CD4-positive, alpha-beta memory T cell (primary cell): ENCODE data around the gene SLC16A1. TPM values are rescaled to one million over a fixed set of nuclear protein-coding genes. Genes with fewer than 3 reads are reported as not detected.
"Not testable (repeated sequence)": the region's sequence is repeated elsewhere in the genome, so short reads cannot be mapped to it uniquely, and the experiment has no call there.

Experiments used
- CTCF ChIA-PET: fragments of 350-600 bp; sonication (Branson Sonifier 250); formaldehyde crosslinking; loops from one replicate; lab custom pipeline; 2021; ENCODE audit warnings: inconsistent platforms; ENCODE audit not compliant: partially characterized antibody; lab: Charles Lee
- POLR2A ChIA-PET: fragments of 350-600 bp; sonication (Branson Sonifier 250); formaldehyde crosslinking; loops from one replicate; lab custom pipeline; 2021; ENCODE audit not compliant: partially characterized antibody; lab: Charles Lee
- DNase-seq, 5 donors: peaks; one replicate each; pipeline versions ENCODE4 v3.0.0 to v3.0.0-alpha.2; 2020 to 2022; ENCODE audit warnings: mixed read lengths in 1 of 5
- H3K27ac ChIP-seq: one replicate; pipeline ENCODE4 v1.7.0; 2013; ENCODE audit warnings: low read depth, low read length
- H3K27me3 ChIP-seq: 2 replicates; pipeline ENCODE4 v1.7.0; 2013; ENCODE audit warnings: mild to moderate bottlenecking, low read length, moderate library complexity; ENCODE audit not compliant: insufficient read depth
- H3K36me3 ChIP-seq: 2 replicates; pipeline ENCODE4 v1.7.0; 2013; ENCODE audit warnings: mild to moderate bottlenecking, low read length, moderate library complexity; ENCODE audit not compliant: insufficient read depth
- H3K4me1 ChIP-seq: 2 replicates; pipeline ENCODE4 v1.7.0; 2013; ENCODE audit warnings: mild to moderate bottlenecking, low read length, moderate library complexity; ENCODE audit not compliant: insufficient read depth
- H3K4me3 ChIP-seq, 2 donors: one replicate each; pipeline ENCODE4 v1.7.0; 2013; ENCODE audit warnings: low read length in 2 of 2, mild to moderate bottlenecking in 1 of 2
- H3K9me3 ChIP-seq, 2 donors: one replicate each; pipeline ENCODE4 v1.7.0; 2013; ENCODE audit warnings: low read length in 2 of 2, control low read depth in 1 of 2; ENCODE audit not compliant: control insufficient read depth in 1 of 2
- H3K27ac Mint-ChIP-seq, 7 donors: one replicate each; pipeline ENCODE4 v1.8.0; 2020 to 2021; ENCODE audit warnings: mixed read lengths in 7 of 7, mild to moderate bottlenecking in 6 of 7, inconsistent platforms in 3 of 7, moderate library complexity in 3 of 7
- H3K27me3 Mint-ChIP-seq, 2 donors: one replicate each; pipeline ENCODE4 v1.8.0; 2020 to 2021; ENCODE audit warnings: mixed read lengths in 2 of 2
- H3K36me3 Mint-ChIP-seq, 2 donors: one replicate each; pipeline ENCODE4 v1.8.0; 2020 to 2021; ENCODE audit warnings: mixed read lengths in 2 of 2, inconsistent platforms in 1 of 2, mild to moderate bottlenecking in 1 of 2
- H3K4me1 Mint-ChIP-seq, 4 donors: one replicate each; pipeline ENCODE4 v1.8.0; 2020 to 2021; ENCODE audit warnings: mixed read lengths in 4 of 4, mild to moderate bottlenecking in 1 of 4
- H3K4me3 Mint-ChIP-seq, 8 donors: one replicate each; pipeline ENCODE4 v1.8.0; 2020 to 2021; ENCODE audit warnings: mixed read lengths in 8 of 8, mild to moderate bottlenecking in 7 of 8, moderate library complexity in 6 of 8, inconsistent platforms in 3 of 8
- H3K9me3 Mint-ChIP-seq, 8 donors: one replicate each; pipeline ENCODE4 v1.8.0; 2020 to 2021; ENCODE audit warnings: mixed read lengths in 8 of 8, mild to moderate bottlenecking in 5 of 8, inconsistent platforms in 3 of 8, moderate library complexity in 1 of 8
- intact Hi-C: fragments of 100-400 bp; cut with micrococcal nuclease; formaldehyde crosslinking; loops from one replicate; pipeline ENCODE4 v1.15.1; 2023
- polyA plus RNA-seq, 2 donors: library from polyadenylated mRNA; unstranded; fragments of 300-500 nt; fragmentation: Illumina TruSeq; gene quantifications; one replicate each; pipeline ENCODE4 v1.2.3, GENCODE V29; 2021
- total RNA-seq, 2 experiments: library from RNA; stranded (reverse); gene quantifications; one replicate each; pipeline ENCODE4 v1.2.3, GENCODE V29; 2021

Gene SLC16A1
- total and polyA plus RNA-seq, 4 experiments from 2014 or later: 9.7 to 14.8 (median 11.3) TPM

GRCh38 chr1:112887599-112888283 lies 68.3 kb downstream of the SLC16A1 start:
- DNase-seq: no peak
- CTCF ChIA-PET: no interaction called here
- H3K9me3 Mint-ChIP-seq: peaks cover 0 to 4% (median 0%) of the 10 kb centered on the region in 8 donors
- POLR2A ChIA-PET: no interaction called here
- Histone ChIP-seq H3K4me1 (no peaks in the 10 kb centered on the region), H3K9me3 (no peaks in the 10 kb centered on the region), H3K27ac (no peak overlapping the region), H3K4me3 (no peak overlapping the region), H3K36me3 (no peaks in the 10 kb centered on the region), H3K27me3 (no peaks in the 10 kb centered on the region)
- no peaks in the 10 kb centered on the region for H3K27me3 Mint-ChIP-seq
- intact Hi-C loops: no loop called here
- no peaks in the 10 kb centered on the region for H3K36me3 Mint-ChIP-seq
- H3K27ac Mint-ChIP-seq: no peak overlapping the region
- H3K4me3 Mint-ChIP-seq: no peak overlapping the region
- H3K4me1 Mint-ChIP-seq: no peaks in the 10 kb centered on the region

- H3K4me3 Mint-ChIP-seq, H3K27ac Mint-ChIP-seq, H3K4me1 Mint-ChIP-seq, POLR2A ChIA-PET, CTCF ChIA-PET, H3K4me3 ChIP-seq, DNase-seq, H3K36me3 Mint-ChIP-seq, H3K9me3 Mint-ChIP-seq, H3K9me3 ChIP-seq, H3K36me3 ChIP-seq, H3K27me3 Mint-ChIP-seq, intact Hi-C loops, H3K27me3 ChIP-seq, H3K27ac ChIP-seq, H3K4me1 ChIP-seq: not testable (repeated sequence)
These were observed 71.0 kb downstream of the SLC16A1 start for GRCh38 chr1:112884996-112885395.

- Histone ChIP-seq H3K4me1 (no peaks in the 10 kb centered on the region), H3K27me3 (no peaks in the 10 kb centered on the region), H3K36me3 (no peaks in the 10 kb centered on the region), H3K27ac (no peak overlapping the region), H3K9me3 (no peaks in the 10 kb centered on the region), H3K4me3 (no peak overlapping the region)
- Mint-ChIP-seq H3K27ac (no peak overlapping the region), H3K9me3 (peaks cover 0 to 3% (median 0%) of the 10 kb centered on the region in 8 donors), H3K36me3 (no peaks in the 10 kb centered on the region), H3K4me3 (no peak overlapping the region), H3K4me1 (no peaks in the 10 kb centered on the region), H3K27me3 (peaks cover 1 to 2% of the 10 kb centered on the region in 2 donors)
- CTCF ChIA-PET: interaction anchor here (1.0 to 6.4 kb wide), 9 partner anchors 8 to 190 kb away, joined by 3 to 97 read pairs (median 5); partner anchors contain the start of genes LRIG2, PPM1J and SLC16A1
- POLR2A ChIA-PET: no interaction called here
- intact Hi-C loops: no loop called here
- no peak for DNase-seq
These were observed 73.7 kb downstream of the SLC16A1 start for GRCh38 chr1:112882271-112882744.

GRCh38 chr1:112881742-112882127 lies 74.3 kb downstream of the SLC16A1 start:
- intact Hi-C loops: loop anchor here (1.0 to 2.0 kb wide), 4 partner anchors 74 to 191 kb away; partner anchors contain the start of gene LRIG2
- H3K27ac ChIP-seq: no peak overlapping the region
- POLR2A ChIA-PET: no interaction called here
- no peak overlapping the region for H3K4me3 ChIP-seq
- no peaks in the 10 kb centered on the region for H3K4me1 Mint-ChIP-seq
- no peaks in the 10 kb centered on the region for H3K4me1 ChIP-seq
- CTCF ChIA-PET: interaction anchor here (1.0 to 6.4 kb wide), 9 partner anchors 8 to 191 kb away, joined by 3 to 97 read pairs (median 6); partner anchors contain the start of genes LRIG2 and PPM1J
- no peaks in the 10 kb centered on the region for H3K9me3 ChIP-seq
- no peaks in the 10 kb centered on the region for H3K27me3 ChIP-seq
- DNase-seq: no peak
- H3K36me3 ChIP-seq: no peaks in the 10 kb centered on the region
- H3K27ac Mint-ChIP-seq: no peak overlapping the region
- peaks cover 1 to 2% of the 10 kb centered on the region in 2 donors for H3K27me3 Mint-ChIP-seq
- no peak overlapping the region for H3K4me3 Mint-ChIP-seq
- peaks cover 0 to 3% (median 0%) of the 10 kb centered on the region in 8 donors for H3K9me3 Mint-ChIP-seq
- H3K36me3 Mint-ChIP-seq: no peaks in the 10 kb centered on the region

- Mint-ChIP-seq H3K27ac (peak overlapping the region in 1 of 7 donors; percentile 36), H3K4me1 (no peaks in the 10 kb centered on the region), H3K9me3 (peaks cover 0 to 3% (median 0%) of the 10 kb centered on the region in 8 donors), H3K4me3 (no peak overlapping the region), H3K36me3 (no peaks in the 10 kb centered on the region), H3K27me3 (peaks cover 2 to 3% of the 10 kb centered on the region in 2 donors)
- DNase-seq: no peak
- H3K4me3 ChIP-seq: no peak overlapping the region
- no peaks in the 10 kb centered on the region for H3K27me3 ChIP-seq
- ChIA-PET CTCF (interaction anchor here (1.0 to 6.4 kb wide), 9 partner anchors 9 to 219 kb away, joined by 3 to 97 read pairs (median 8); partner anchors contain the start of genes LRIG2, PPM1J and SLC16A1), POLR2A (no interaction called here)
- H3K36me3 ChIP-seq: no peaks in the 10 kb centered on the region
- H3K9me3 ChIP-seq: no peaks in the 10 kb centered on the region
- H3K4me1 ChIP-seq: no peaks in the 10 kb centered on the region
- intact Hi-C loops: loop anchor here (2.0 kb wide), 1 partner anchor 193 kb away; the partner anchor contains the start of gene LRIG2
- H3K27ac ChIP-seq: no peak overlapping the region
These were observed 76.2 kb downstream of the SLC16A1 start for GRCh38 chr1:112879834-112880233.

GRCh38 chr1:112878321-112878720 lies 77.7 kb downstream of the SLC16A1 start:
- Mint-ChIP-seq H3K36me3 (no peaks in the 10 kb centered on the region), H3K27me3 (peaks cover 3 to 4% of the 10 kb centered on the region in 2 donors), H3K9me3 (peaks cover 0 to 3% (median 0%) of the 10 kb centered on the region in 8 donors), H3K27ac (peak overlapping the region in 1 of 7 donors; percentile 57), H3K4me1 (no peaks in the 10 kb centered on the region), H3K4me3 (no peak overlapping the region)
- CTCF ChIA-PET: interaction anchor here (1.0 to 6.4 kb wide), 5 partner anchors 162 to 194 kb away, joined by 3 to 97 read pairs (median 4); partner anchors contain the start of genes LRIG2 and PPM1J
- Histone ChIP-seq H3K36me3 (no peaks in the 10 kb centered on the region), H3K4me3 (no peak overlapping the region), H3K27me3 (no peaks in the 10 kb centered on the region), H3K4me1 (no peaks in the 10 kb centered on the region), H3K9me3 (no peaks in the 10 kb centered on the region), H3K27ac (no peak overlapping the region)
- intact Hi-C loops: no loop called here
- DNase-seq: no peak
- POLR2A ChIA-PET: no interaction called here

- Mint-ChIP-seq H3K4me1 (no peaks in the 10 kb centered on the region), H3K4me3 (no peak overlapping the region), H3K36me3 (no peaks in the 10 kb centered on the region), H3K27me3 (peaks cover 3 to 4% of the 10 kb centered on the region in 2 donors), H3K9me3 (peaks cover 0 to 3% (median 0%) of the 10 kb centered on the region in 8 donors), H3K27ac (no peak overlapping the region)
- H3K36me3 ChIP-seq: no peaks in the 10 kb centered on the region
- no peak for DNase-seq
- H3K9me3 ChIP-seq: no peaks in the 10 kb centered on the region
- H3K27ac ChIP-seq: no peak overlapping the region
- no peak overlapping the region for H3K4me3 ChIP-seq
- H3K27me3 ChIP-seq: no peaks in the 10 kb centered on the region
- CTCF ChIA-PET: interaction anchor here (1.0 to 6.4 kb wide), 4 partner anchors 162 to 195 kb away, joined by 3 to 97 read pairs (median 18); partner anchors contain the start of genes LRIG2 and PPM1J
- no peaks in the 10 kb centered on the region for H3K4me1 ChIP-seq
- POLR2A ChIA-PET: no interaction called here
- intact Hi-C loops: no loop called here
These were observed 78.2 kb downstream of the SLC16A1 start for GRCh38 chr1:112877750-112878149.
